Uterus (tissue), 2 donors: ENCODE data around the gene SORBS1.

Experiments used
- CTCF ChIP-seq, 4 experiments: fragments of 200-600 bp in 2 of 4; fragments of 450-650 bp in 2 of 4; sonication (generic) in 2 of 4; IDR thresholded peaks; one replicate each; pipeline ENCODE4 v1.5.1; 2016 to 2019; ENCODE audit warnings: antibody characterized with exemption in 4 of 4, mild to moderate bottlenecking in 2 of 4, moderate library complexity in 1 of 4
- POLR2A ChIP-seq, 2 donors: fragments of 450-650 bp; IDR thresholded peaks; one replicate each; pipeline ENCODE4 v1.6.1; 2016; ENCODE audit warnings: antibody characterized with exemption in 2 of 2, mild to moderate bottlenecking in 1 of 2, moderate library complexity in 1 of 2

GRCh38 chr10:95268438-95268837, 292.7 kb downstream of the SORBS1 start:
- TF ChIP-seq CTCF (IDR thresholded peaks at IDR 0.05) = no peak
- no peak for TF ChIP-seq POLR2A (IDR thresholded peaks at IDR 0.05)
